ENCODE results near the gene RBM4B. TPM values are rescaled to one million over a fixed set of nuclear protein-coding genes. Genes with fewer than 3 reads are reported as not detected.

The RBM4B gene
- total RNA-seq, 1 experiment from 2014 or later = 33.6 TPM

GRCh38 chr11:66697988-66698387, 20.3 kb upstream of the RBM4B start:
- in situ Hi-C loops (cut with HindIII; ENCODE audit: low pct_unique_long_range_greater_than_20kb, low sequenced_read_pairs) = no loop called here
- no peak overlapping the region for H3K4me3 ChIP-seq (ENCODE audit: low read depth in 2 of 2, low read length in 2 of 2)
- intact Hi-C loops (cut with micrococcal nuclease; ENCODE audit: unreplicated experiment) = loop anchor here (10.0 kb wide), 1 partner anchor 47 kb away; a partner anchor contains a TSS
- no peaks in the 10 kb centered on the region for H3K27me3 ChIP-seq (ENCODE audit: control insufficient read depth, insufficient read depth, low read length)
- ChIA-PET POLR2A (interaction anchor here (0.7 kb wide), 1 partner anchor 301 kb away, joined by 3 read pairs; no protein-coding TSS in a partner anchor), CTCF (no interaction called here)
- no peaks in the 10 kb centered on the region for H3K4me1 ChIP-seq (ENCODE audit: control insufficient read depth, insufficient read depth, low read length)
- no peaks in the 10 kb centered on the region for H3K36me3 ChIP-seq (ENCODE audit: control insufficient read depth, insufficient read depth, low read length)
- no TSS peak for BruUV-seq (replicated peaks)
- no peak overlapping the region for H3K27ac ChIP-seq (ENCODE audit: low read length)
- ATAC-seq (no peak), DNase-seq (ENCODE audit: low read depth, low spot score) (no peak)
- TF ChIP-seq, protein P1, sequence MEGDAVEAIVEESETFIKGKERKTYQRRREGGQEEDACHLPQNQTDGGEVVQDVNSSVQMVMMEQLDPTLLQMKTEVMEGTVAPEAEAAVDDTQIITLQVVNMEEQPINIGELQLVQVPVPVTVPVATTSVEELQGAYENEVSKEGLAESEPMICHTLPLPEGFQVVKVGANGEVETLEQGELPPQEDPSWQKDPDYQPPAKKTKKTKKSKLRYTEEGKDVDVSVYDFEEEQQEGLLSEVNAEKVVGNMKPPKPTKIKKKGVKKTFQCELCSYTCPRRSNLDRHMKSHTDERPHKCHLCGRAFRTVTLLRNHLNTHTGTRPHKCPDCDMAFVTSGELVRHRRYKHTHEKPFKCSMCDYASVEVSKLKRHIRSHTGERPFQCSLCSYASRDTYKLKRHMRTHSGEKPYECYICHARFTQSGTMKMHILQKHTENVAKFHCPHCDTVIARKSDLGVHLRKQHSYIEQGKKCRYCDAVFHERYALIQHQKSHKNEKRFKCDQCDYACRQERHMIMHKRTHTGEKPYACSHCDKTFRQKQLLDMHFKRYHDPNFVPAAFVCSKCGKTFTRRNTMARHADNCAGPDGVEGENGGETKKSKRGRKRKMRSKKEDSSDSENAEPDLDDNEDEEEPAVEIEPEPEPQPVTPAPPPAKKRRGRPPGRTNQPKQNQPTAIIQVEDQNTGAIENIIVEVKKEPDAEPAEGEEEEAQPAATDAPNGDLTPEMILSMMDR (IDR thresholded peaks at IDR 0.05) = no peak
- TF ChIP-seq SIN3A (IDR thresholded peaks at IDR 0.05; ENCODE audit: borderline replicate concordance, insufficient read depth, low read depth, low read length) = no peak
- TF ChIP-seq TCF7L2 (IDR thresholded peaks at IDR 0.05; ENCODE audit: low read depth, low read length) = no peak
- TF ChIP-seq, protein P2, sequence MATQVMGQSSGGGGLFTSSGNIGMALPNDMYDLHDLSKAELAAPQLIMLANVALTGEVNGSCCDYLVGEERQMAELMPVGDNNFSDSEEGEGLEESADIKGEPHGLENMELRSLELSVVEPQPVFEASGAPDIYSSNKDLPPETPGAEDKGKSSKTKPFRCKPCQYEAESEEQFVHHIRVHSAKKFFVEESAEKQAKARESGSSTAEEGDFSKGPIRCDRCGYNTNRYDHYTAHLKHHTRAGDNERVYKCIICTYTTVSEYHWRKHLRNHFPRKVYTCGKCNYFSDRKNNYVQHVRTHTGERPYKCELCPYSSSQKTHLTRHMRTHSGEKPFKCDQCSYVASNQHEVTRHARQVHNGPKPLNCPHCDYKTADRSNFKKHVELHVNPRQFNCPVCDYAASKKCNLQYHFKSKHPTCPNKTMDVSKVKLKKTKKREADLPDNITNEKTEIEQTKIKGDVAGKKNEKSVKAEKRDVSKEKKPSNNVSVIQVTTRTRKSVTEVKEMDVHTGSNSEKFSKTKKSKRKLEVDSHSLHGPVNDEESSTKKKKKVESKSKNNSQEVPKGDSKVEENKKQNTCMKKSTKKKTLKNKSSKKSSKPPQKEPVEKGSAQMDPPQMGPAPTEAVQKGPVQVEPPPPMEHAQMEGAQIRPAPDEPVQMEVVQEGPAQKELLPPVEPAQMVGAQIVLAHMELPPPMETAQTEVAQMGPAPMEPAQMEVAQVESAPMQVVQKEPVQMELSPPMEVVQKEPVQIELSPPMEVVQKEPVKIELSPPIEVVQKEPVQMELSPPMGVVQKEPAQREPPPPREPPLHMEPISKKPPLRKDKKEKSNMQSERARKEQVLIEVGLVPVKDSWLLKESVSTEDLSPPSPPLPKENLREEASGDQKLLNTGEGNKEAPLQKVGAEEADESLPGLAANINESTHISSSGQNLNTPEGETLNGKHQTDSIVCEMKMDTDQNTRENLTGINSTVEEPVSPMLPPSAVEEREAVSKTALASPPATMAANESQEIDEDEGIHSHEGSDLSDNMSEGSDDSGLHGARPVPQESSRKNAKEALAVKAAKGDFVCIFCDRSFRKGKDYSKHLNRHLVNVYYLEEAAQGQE (IDR thresholded peaks at IDR 0.05; ENCODE audit: insufficient read depth in 1 of 2, low read depth in 2 of 2, low read length in 1 of 2) = no peak
- no peak for TF ChIP-seq POLR2AphosphoS5 (IDR thresholded peaks at IDR 0.05; ENCODE audit: low read depth, low read length)
- no peaks in the 10 kb centered on the region for H3K9me3 ChIP-seq (ENCODE audit: control insufficient read depth, insufficient read depth, low read depth, low read length)

GRCh38 chr11:66696146-66696545, 18.5 kb upstream of the RBM4B start:
- DNase-seq (ENCODE audit: low read depth, low spot score) = no peak
- Histone ChIP-seq H3K36me3 (ENCODE audit: control insufficient read depth, insufficient read depth, low read length) (no peaks in the 10 kb centered on the region), H3K9me3 (ENCODE audit: control insufficient read depth, insufficient read depth, low read depth, low read length) (no peaks in the 10 kb centered on the region), H3K27ac (ENCODE audit: low read length) (no peak overlapping the region), H3K4me1 (ENCODE audit: control insufficient read depth, insufficient read depth, low read length) (no peaks in the 10 kb centered on the region), H3K27me3 (ENCODE audit: control insufficient read depth, insufficient read depth, low read length) (no peaks in the 10 kb centered on the region), H3K4me3 (ENCODE audit: low read depth in 2 of 2, low read length in 2 of 2) (no peak overlapping the region)
- BruUV-seq (replicated peaks) = no TSS peak
- POLR2A ChIA-PET = no interaction called here
- ATAC-seq = no peak
- intact Hi-C loops (cut with micrococcal nuclease; ENCODE audit: unreplicated experiment) = loop anchor here (10.0 kb wide), 1 partner anchor 49 kb away; a partner anchor contains a TSS
- in situ Hi-C loops (cut with HindIII; ENCODE audit: low pct_unique_long_range_greater_than_20kb, low sequenced_read_pairs) = no loop called here
- TF ChIP-seq TCF7L2 (IDR thresholded peaks at IDR 0.05; ENCODE audit: low read depth, low read length) (no peak), POLR2AphosphoS5 (IDR thresholded peaks at IDR 0.05; ENCODE audit: low read depth, low read length) (no peak), SIN3A (IDR thresholded peaks at IDR 0.05; ENCODE audit: borderline replicate concordance, insufficient read depth, low read depth, low read length) (no peak)
- TF ChIP-seq, protein P2 (IDR thresholded peaks at IDR 0.05; ENCODE audit: insufficient read depth in 1 of 2, low read depth in 2 of 2, low read length in 1 of 2) = no peak
- TF ChIP-seq, protein P1 (IDR thresholded peaks at IDR 0.05) = no peak
- CTCF ChIA-PET = interaction anchor here (0.7 kb wide), 1 partner anchor 317 kb away, joined by 3 read pairs; no protein-coding TSS in a partner anchor
